A549 (cell line): ENCODE results near the gene AMPD3. TPM values are rescaled to one million over a fixed set of nuclear protein-coding genes. Genes with fewer than 3 reads are reported as not detected.
A peak's percentile ranks its signal among the peaks of the same experiment; 100 is the strongest.

Experiments
- ATAC-seq, 2 experiments: fragments of 200-7000 bp in 1 of 2; fragments of >200 bp in 1 of 2; cut with Nextera tagmentation in 1 of 2; cut with Tn5 transposase in 1 of 2; 3 replicates each; pipeline versions ENCODE4 v1.8.0 to v1.9.1; 2018 to 2020; ENCODE audit warnings: mild to moderate bottlenecking in 1 of 2, moderate library complexity in 1 of 2
- CTCF ChIA-PET: fragments of 300-600 bp; sonication (Branson Sonifier 250); formaldehyde crosslinking; extraction: SDS; loops from one replicate; lab custom pipeline; 2021; ENCODE audit warnings: antibody characterized with exemption, inconsistent platforms; lab: Yijun Ruan, JAX
- POLR2A ChIA-PET: fragments of 350-600 bp; formaldehyde crosslinking; extraction: SDS; loops from one replicate; lab custom pipeline; 2021; ENCODE audit warnings: antibody characterized with exemption, inconsistent platforms; lab: Yijun Ruan, JAX
- DNase-seq, 2 experiments: peaks; one replicate each; pipeline versions ENCODE4 v3.0.0 to v3.0.0-alpha.2; 2011 to 2016; ENCODE audit warnings: low read depth in 1 of 2, low spot score in 1 of 2
- FAIRE-seq: peaks from 2 replicates; lab custom pipeline; 2011; peaks lifted over from hg19 to GRCh38; lab: Jason Lieb, UNC
- H3K27ac ChIP-seq, 2 experiments: fragments of >200 bp; sonication (Bioruptor Twin); formaldehyde crosslinking; 3 replicates each; pipeline ENCODE4 v1.5.1; 2016 to 2017
- H3K4me1 ChIP-seq: fragments of >200 bp; sonication (Bioruptor Twin); formaldehyde crosslinking; 3 replicates; pipeline ENCODE4 v1.6.1; 2016
- H3K4me2 ChIP-seq: fragments of >200 bp; sonication (Bioruptor Twin); formaldehyde crosslinking; 3 replicates; pipeline ENCODE4 v1.6.1; 2016
- H3K4me3 ChIP-seq: fragments of >200 bp; sonication (Bioruptor Twin); formaldehyde crosslinking; 3 replicates; pipeline ENCODE4 v1.5.1; 2016
- H3K9me3 ChIP-seq: fragments of >200 bp; sonication (Bioruptor Twin); formaldehyde crosslinking; 3 replicates; pipeline ENCODE4 v1.6.1; 2016
- BHLHE40 ChIP-seq: IDR thresholded peaks from 2 replicates; pipeline ENCODE4 v1.6.1; 2012; ENCODE audit warnings: low read depth, low read length, inconsistent platforms
- CBX2 ChIP-seq: fragments of 200-600 bp; sonication (generic); IDR thresholded peaks from 2 replicates; pipeline ENCODE4 v1.6.1; 2016; ENCODE audit warnings: low read depth, mild to moderate bottlenecking, borderline replicate concordance
- CBX8 ChIP-seq: fragments of 200-600 bp; sonication (generic); IDR thresholded peaks from 2 replicates; pipeline ENCODE4 v1.6.1; 2016
- CHD4 ChIP-seq: fragments of 200-600 bp; sonication (generic); IDR thresholded peaks from 2 replicates; pipeline ENCODE4 v1.6.1; 2016; ENCODE audit warnings: antibody characterized with exemption, mild to moderate bottlenecking, borderline replicate concordance
- CTCF ChIP-seq: fragments of >200 bp; sonication (Bioruptor Twin); formaldehyde crosslinking; IDR thresholded peaks from 3 replicates; pipeline ENCODE4 v1.5.1; 2016
- EHMT2 ChIP-seq: fragments of 200-600 bp; sonication (generic); IDR thresholded peaks from 2 replicates; pipeline ENCODE4 v1.6.1; 2016; ENCODE audit warnings: antibody characterized with exemption, low read depth, mild to moderate bottlenecking, moderate library complexity
- FOSL2 ChIP-seq, 2 experiments: fragments of 450-650 bp in 1 of 2; fragments of >200 bp in 1 of 2; sonication (Bioruptor Twin) in 1 of 2; formaldehyde crosslinking; IDR thresholded peaks; 2 replicates each; pipeline versions ENCODE4 v1.5.0 to v1.6.1; 2016 to 2020; ENCODE audit warnings: mild to moderate bottlenecking in 1 of 2, moderate library complexity in 1 of 2
- HDAC2 ChIP-seq: fragments of 200-600 bp; sonication (generic); IDR thresholded peaks from 2 replicates; pipeline ENCODE4 v1.6.1; 2016
- HEYL ChIP-seq: fragments of 250-450 bp; sonication (Bioruptor Pico); IDR thresholded peaks from 2 replicates; pipeline ENCODE4 v1.8.0; 2021; ENCODE audit warnings: mild to moderate bottlenecking, moderate library complexity
- HMGXB4 ChIP-seq: fragments of 250-450 bp; sonication (Bioruptor Pico); IDR thresholded peaks from 2 replicates; pipeline ENCODE4 v1.5.0; 2021; ENCODE audit warnings: mild to moderate bottlenecking, moderate library complexity, borderline replicate concordance
- HOXB13 ChIP-seq: fragments of 250-450 bp; sonication (Bioruptor Pico); IDR thresholded peaks from 2 replicates; pipeline ENCODE4 v1.5.0; 2020; ENCODE audit warnings: low read depth, mild to moderate bottlenecking, moderate library complexity
- JUN ChIP-seq, 2 experiments: fragments of >200 bp; sonication (Bioruptor Twin); formaldehyde crosslinking; IDR thresholded peaks; 2 replicates in 1 of 2; 3 replicates in 1 of 2; pipeline ENCODE4 v1.6.1; 2016 to 2017
- KDM1A ChIP-seq: fragments of 200-600 bp; sonication (generic); IDR thresholded peaks from 2 replicates; pipeline ENCODE4 v1.6.1; 2016; ENCODE audit warnings: low read depth, mild to moderate bottlenecking
- KDM5A ChIP-seq: fragments of 200-600 bp; sonication (generic); IDR thresholded peaks from 2 replicates; pipeline ENCODE4 v1.6.1; 2016; ENCODE audit warnings: antibody characterized with exemption, mild to moderate bottlenecking
- MAFK ChIP-seq: fragments of 450-650 bp; IDR thresholded peaks from 2 replicates; pipeline ENCODE4 v1.6.1; 2014; ENCODE audit not compliant: partially characterized antibody
- MAX ChIP-seq: IDR thresholded peaks from 2 replicates; pipeline ENCODE4 v1.6.1; 2012
- MYC ChIP-seq: IDR thresholded peaks from 2 replicates; pipeline ENCODE4 v1.6.1; 2012; ENCODE audit warnings: mild to moderate bottlenecking, inconsistent platforms, low read length, improper control_type of control experiment, borderline replicate concordance
- NPAS2 ChIP-seq: fragments of 250-450 bp; sonication (Bioruptor Pico); IDR thresholded peaks from 2 replicates; pipeline ENCODE4 v1.8.0; 2022; ENCODE audit warnings: mild to moderate bottlenecking, moderate library complexity, borderline replicate concordance
- RAD21 ChIP-seq, 2 experiments: fragments of >200 bp in 1 of 2; sonication (Bioruptor Twin) in 1 of 2; formaldehyde crosslinking in 1 of 2; IDR thresholded peaks in 1 of 2; conservative IDR thresholded peaks in 1 of 2; 2 replicates in 1 of 2; 3 replicates in 1 of 2; pipeline ENCODE4 v1.6.1; 2012 to 2018; ENCODE audit warnings: inconsistent platforms in 1 of 2
- RCOR1 ChIP-seq: fragments of 150-350 bp; IDR thresholded peaks from 2 replicates; pipeline ENCODE4 v1.6.1; 2014; ENCODE audit warnings: antibody characterized with exemption, low read length, low read depth
- RNF2 ChIP-seq: fragments of 200-600 bp; sonication (generic); IDR thresholded peaks from 2 replicates; pipeline ENCODE4 v1.6.1; 2016; ENCODE audit warnings: low read depth, mild to moderate bottlenecking, antibody characterized with exemption, moderate library complexity, borderline replicate concordance
- TFCP2L1 ChIP-seq: fragments of 250-450 bp; sonication (Bioruptor Pico); IDR thresholded peaks from 2 replicates; pipeline ENCODE4 v1.5.0; 2021; ENCODE audit warnings: mild to moderate bottlenecking
- TP53 ChIP-seq: fragments of 250-450 bp; sonication (Bioruptor Pico); IDR thresholded peaks from 2 replicates; pipeline ENCODE4 v1.5.0; 2021; ENCODE audit warnings: mild to moderate bottlenecking, moderate library complexity
- ZFP36 ChIP-seq: fragments of 450-650 bp; IDR thresholded peaks from 2 replicates; pipeline ENCODE4 v1.6.1; 2014; ENCODE audit warnings: borderline replicate concordance; ENCODE audit not compliant: partially characterized antibody
- ZNF302 ChIP-seq: fragments of 250-450 bp; sonication (Bioruptor Pico); IDR thresholded peaks from 2 replicates; pipeline ENCODE4 v1.9.0; 2021; ENCODE audit warnings: inconsistent platforms, mild to moderate bottlenecking, moderate library complexity
- ZSCAN20 ChIP-seq: fragments of 250-450 bp; sonication (Bioruptor Pico); IDR thresholded peaks from 2 replicates; pipeline ENCODE4 v1.8.0; 2022; ENCODE audit warnings: mild to moderate bottlenecking, moderate library complexity
- WGBS: methylation state at CpG from one replicate; pipeline ENCODE4 v1.1.6; 2017; ENCODE audit errors: missing lambda C conversion rate; 5-methylcytosine and 5-hydroxymethylcytosine counted together
- polyA plus RNA-seq, 4 experiments: library from polyadenylated mRNA; depleted of rRNA in 3 of 4; stranded (reverse); fragments of >200 nt; fragmentation: RNase III in 1 of 4; extraction: RNeasy Plus Mini Kit Qiagen cat#74134 plus additional on column Dnase treatment in 1 of 4; gene quantifications; 2 replicates in 3 of 4; 3 replicates in 1 of 4; pipeline ENCODE4 v1.2.3, GENCODE V29; 2011 to 2017

AMPD3 gene
- polyA plus RNA-seq, 2 of the 4 experiments (the other 2 are of a cell fraction) = 3.1 to 4.7 TPM

- H3K9me3 ChIP-seq = no peaks in the 10 kb centered on the region
- peak overlapping the region; percentile 75 to 79; a peak in 5 of 6 replicates for H3K27ac ChIP-seq
- peaks cover 26% of the 10 kb centered on the region for H3K4me1 ChIP-seq
- no peak for DNase-seq
- TF ChIP-seq FOSL2 (IDR thresholded peaks at IDR 0.05) = no peak
- no peak for TF ChIP-seq FOSL2 (CRISPR knock-in tag; IDR thresholded peaks at IDR 0.05)
- no peak for TF ChIP-seq KDM1A
- TF ChIP-seq JUN (IDR thresholded peaks at IDR 0.05) = no peak
- no peak for TF ChIP-seq BHLHE40
- TF ChIP-seq, all 56 proteins: peak for 0
- POLR2A ChIA-PET = interaction anchor here (1.7 kb wide), 1 partner anchor 46 kb away, joined by 4 read pairs; the partner anchor contains the start of gene AMPD3
- no peak overlapping the region for H3K4me3 ChIP-seq
- FAIRE-seq = no peak
- CTCF ChIA-PET = interaction anchor here (0.5 to 1.4 kb wide), 6 partner anchors 23 to 327 kb away, joined by 3 to 4 read pairs (median 3); partner anchors contain the start of gene RNF141
- H3K4me2 ChIP-seq = no peak overlapping the region
- 81% methylated on average over 3 of the region's 3 CpGs for WGBS
- ATAC-seq = no peak
These were observed 45.8 kb upstream of the AMPD3 start for GRCh38 chr11:10409207-10409661.

- 80% methylated on average over 8 of the region's 8 CpGs for WGBS
- H3K27ac ChIP-seq = peak overlapping the region; percentile 15 to 39; a peak in 2 of 6 replicates
These were observed 44.8 kb upstream of the AMPD3 start for GRCh38 chr11:10410106-10410843.

GRCh38 chr11:10410844-10411200 lies 44.2 kb upstream of the AMPD3 start:
- H3K4me2 ChIP-seq = no peak overlapping the region
- FAIRE-seq (no peak), DNase-seq (no peak), ATAC-seq (no peak)
- POLR2A ChIA-PET = no interaction called here
- 90% methylated on average over 2 of the region's 2 CpGs for WGBS
- no peaks in the 10 kb centered on the region for H3K9me3 ChIP-seq
- H3K4me3 ChIP-seq = no peak overlapping the region
- peak overlapping the region; percentile 15 to 39; a peak in 2 of 6 replicates for H3K27ac ChIP-seq
- H3K4me1 ChIP-seq = peaks cover 22% of the 10 kb centered on the region
- CTCF ChIA-PET = interaction anchor here (1.1 to 4.3 kb wide), 4 partner anchors 46 to 326 kb away, joined by 3 to 20 read pairs (median 4); no protein-coding TSS in a partner anchor
- no peak for TF ChIP-seq TP53
- no peak for TF ChIP-seq MYC
- no peak for TF ChIP-seq CBX8
- no peak for TF ChIP-seq TFCP2L1
- TF ChIP-seq EHMT2 = no peak
- no peak for TF ChIP-seq HOXB13 (CRISPR knock-in tag)
- no peak for TF ChIP-seq KDM5A
- no peak for TF ChIP-seq CTCF
- no peak for TF ChIP-seq RNF2
- no peak for TF ChIP-seq MAX
- no peak for TF ChIP-seq ZNF302 (CRISPR knock-in tag)
- no peak for TF ChIP-seq ZSCAN20 (CRISPR knock-in tag)
- no peak for TF ChIP-seq HEYL (CRISPR knock-in tag)
- no peak for TF ChIP-seq HMGXB4 (CRISPR knock-in tag)
- TF ChIP-seq CBX2 = no peak
- TF ChIP-seq MAFK = no peak
- no peak for TF ChIP-seq ZFP36
- TF ChIP-seq RCOR1 = no peak
- TF ChIP-seq NPAS2 = no peak

More at GRCh38 chr11:10410106-10410843, 44.8 kb upstream of the AMPD3 start:
- ATAC-seq = no peak
- TF ChIP-seq HOXB13 (CRISPR knock-in tag) (no peak), CHD4 (no peak), RAD21 (conservative IDR thresholded peaks at IDR 0.05 in 1 of 2, IDR thresholded peaks at IDR 0.05 in 1 of 2) (no peak), FOSL2 (IDR thresholded peaks at IDR 0.05) (no peak), FOSL2 (CRISPR knock-in tag; IDR thresholded peaks at IDR 0.05) (no peak), HDAC2 (no peak), HEYL (CRISPR knock-in tag) (no peak)
- POLR2A ChIA-PET = interaction anchor here (1.7 kb wide), 1 partner anchor 45 kb away, joined by 4 read pairs; the partner anchor contains the start of gene AMPD3
- DNase-seq = no peak
- H3K4me3 ChIP-seq = no peak overlapping the region
- CTCF ChIA-PET = interaction anchor here (1.0 to 1.4 kb wide), 4 partner anchors 105 to 326 kb away, joined by 3 to 5 read pairs (median 4); partner anchors contain the start of gene RNF141
- H3K4me1 ChIP-seq = peaks cover 26% of the 10 kb centered on the region
- H3K9me3 ChIP-seq = no peaks in the 10 kb centered on the region
- H3K4me2 ChIP-seq = no peak overlapping the region
- FAIRE-seq = no peak
